Measurements from ENCODE around the gene CDH12. TPM values are rescaled to one million over a fixed set of nuclear protein-coding genes. Genes with fewer than 3 reads are reported as not detected.

CDH12 gene
- total RNA-seq, 4 donors from 2014 or later, result not detected

- H3K9me3 ChIP-seq, result no peaks in the 10 kb centered on the region
- 70 to 73% methylated on average over 5 of the region's 5 CpGs for WGBS, 2 donors
- intact Hi-C loops (cut with DNase I), result no loop called here
- DNase-seq, result no peak
- H3K4me1 ChIP-seq, result no peaks in the 10 kb centered on the region
- no peak overlapping the region for H3K4me3 ChIP-seq (replicated peaks in 1 of 3)
- H3K36me3 ChIP-seq, result no peaks in the 10 kb centered on the region
- H3K27ac ChIP-seq, result no peak overlapping the region
- no peaks in the 10 kb centered on the region for H3K27me3 ChIP-seq
- no peak for TF ChIP-seq POLR2A (IDR thresholded peaks at IDR 0.05)
- no peak for TF ChIP-seq CTCF (IDR thresholded peaks at IDR 0.05)
Measured at GRCh38 chr5:22699319-22699718, 153.8 kb downstream of the CDH12 start.

- H3K4me1 ChIP-seq, result no peaks in the 10 kb centered on the region
- H3K4me3 ChIP-seq (replicated peaks in 1 of 3), result no peak overlapping the region
- no peak for TF ChIP-seq CTCF (IDR thresholded peaks at IDR 0.05)
- no peak for TF ChIP-seq POLR2A (IDR thresholded peaks at IDR 0.05)
- H3K36me3 ChIP-seq, result no peaks in the 10 kb centered on the region
- intact Hi-C loops (cut with DNase I), result no loop called here
- H3K9me3 ChIP-seq, result no peaks in the 10 kb centered on the region
- no peaks in the 10 kb centered on the region for H3K27me3 ChIP-seq
- no peak overlapping the region for H3K27ac ChIP-seq
- no peak for DNase-seq
- WGBS, 2 donors, result 66 to 74% methylated on average over 4 of the region's 4 CpGs
Measured at GRCh38 chr5:22693121-22693520, 160.0 kb downstream of the CDH12 start.

- intact Hi-C loops (cut with DNase I), result no loop called here
- no peak for TF ChIP-seq POLR2A (IDR thresholded peaks at IDR 0.05)
- TF ChIP-seq CTCF (IDR thresholded peaks at IDR 0.05), result no peak
- no peaks in the 10 kb centered on the region for H3K36me3 ChIP-seq
- WGBS, 2 donors, result 55 to 58% methylated on average over 2 of the region's 2 CpGs
- no peaks in the 10 kb centered on the region for H3K4me1 ChIP-seq
- no peaks in the 10 kb centered on the region for H3K27me3 ChIP-seq
- DNase-seq, result no peak
- no peaks in the 10 kb centered on the region for H3K9me3 ChIP-seq
- no peak overlapping the region for H3K27ac ChIP-seq
- H3K4me3 ChIP-seq (replicated peaks in 1 of 3), result no peak overlapping the region
Measured at GRCh38 chr5:22683050-22683449, 170.1 kb downstream of the CDH12 start.

- TF ChIP-seq POLR2A (IDR thresholded peaks at IDR 0.05), result no peak
- no peak for TF ChIP-seq CTCF (IDR thresholded peaks at IDR 0.05)
- Histone ChIP-seq H3K9me3 (no peaks in the 10 kb centered on the region), H3K4me1 (no peaks in the 10 kb centered on the region), H3K36me3 (no peaks in the 10 kb centered on the region), H3K4me3 (replicated peaks in 1 of 3) (no peak overlapping the region), H3K27me3 (no peaks in the 10 kb centered on the region), H3K27ac (no peak overlapping the region)
- 62 to 67% methylated on average over 3 of the region's 3 CpGs for WGBS, 2 donors
- DNase-seq, result no peak
- intact Hi-C loops (cut with DNase I), result no loop called here
Measured at GRCh38 chr5:22678886-22679285, 174.3 kb downstream of the CDH12 start.

GRCh38 chr5:22673131-22673530 is 180.0 kb downstream of the CDH12 start:
- Histone ChIP-seq H3K27ac (no peak overlapping the region), H3K36me3 (no peaks in the 10 kb centered on the region), H3K27me3 (no peaks in the 10 kb centered on the region), H3K4me3 (replicated peaks in 1 of 3) (no peak overlapping the region), H3K9me3 (no peaks in the 10 kb centered on the region), H3K4me1 (no peaks in the 10 kb centered on the region)
- intact Hi-C loops (cut with DNase I), result no loop called here
- no peak for DNase-seq
- TF ChIP-seq POLR2A (IDR thresholded peaks at IDR 0.05), result no peak
- no peak for TF ChIP-seq CTCF (IDR thresholded peaks at IDR 0.05)

Measured in thyroid gland (tissue), 4 donors.